Gastrocnemius medialis (tissue), 4 donors: ENCODE data around the gene PHF23. TPM values are rescaled to one million over a fixed set of nuclear protein-coding genes. Genes with fewer than 3 reads are reported as not detected.

Experiments used
- ATAC-seq, 2 donors: fragments of 150-250 bp; one replicate each; pipeline ENCODE4 v1.9.1; 2016
- DNase-seq, 2 donors: peaks; one replicate each; pipeline ENCODE4 v3.0.0-alpha.2; 2019
- H3K27ac ChIP-seq, 4 donors: fragments of 200-600 bp; sonication (generic); 1 replicate in 1 of 4; 2 replicates in 3 of 4; pipeline ENCODE4 v1.5.1; 2016 to 2018; ENCODE audit warnings: mild to moderate bottlenecking in 2 of 4, moderate library complexity in 1 of 4
- H3K27me3 ChIP-seq, 3 donors: fragments of 200-600 bp; sonication (generic) in 2 of 3; 1 replicate in 1 of 3; 2 replicates in 2 of 3; pipeline versions ENCODE4 v1.5.1 to v1.6.0; 2016 to 2019; ENCODE audit warnings: mild to moderate bottlenecking in 1 of 3, moderate library complexity in 1 of 3
- H3K36me3 ChIP-seq, 2 donors: fragments of 200-600 bp; sonication (generic) in 1 of 2; one replicate each; pipeline ENCODE4 v1.5.1; 2017 to 2018
- H3K4me1 ChIP-seq, 2 donors: fragments of 200-600 bp; sonication (generic) in 1 of 2; one replicate each; pipeline ENCODE4 v1.5.1; 2016 to 2017; ENCODE audit warnings: mild to moderate bottlenecking in 2 of 2
- H3K4me3 ChIP-seq, 4 donors: fragments of 200-600 bp; sonication (generic) in 3 of 4; 1 replicate in 1 of 4; 2 replicates in 3 of 4; pipeline ENCODE4 v1.5.1; 2016 to 2019; ENCODE audit warnings: mild to moderate bottlenecking in 2 of 4
- H3K9me3 ChIP-seq, 3 donors: fragments of 200-600 bp; sonication (generic) in 2 of 3; 1 replicate in 1 of 3; 2 replicates in 2 of 3; pipeline ENCODE4 v1.5.1; 2016 to 2019
- POLR2A ChIP-seq, 2 donors: fragments of 450-650 bp; IDR thresholded peaks; one replicate each; pipeline ENCODE4 v1.6.1; 2017; ENCODE audit warnings: antibody characterized with exemption in 2 of 2, mild to moderate bottlenecking in 2 of 2, moderate library complexity in 2 of 2
- in situ Hi-C, 4 donors: fragments of 200-750 bp; cut with MboI; loops; one replicate each; pipeline versions ENCODE4 v1.15.0 to v1.8.0; 2017; ENCODE audit warnings: low sequenced_read_pairs in 4 of 4
- intact Hi-C: fragments of 100-400 bp; cut with DNase I; formaldehyde crosslinking; loops from one replicate; pipeline ENCODE4 v1.15.1; 2023; ENCODE audit warnings: low total_unique reads
- total RNA-seq, 4 donors: library from RNA; depleted of rRNA; stranded (reverse); fragments of >200 nt; gene quantifications; one replicate each; pipeline versions ENCODE4 v1.1.0 to v1.2.3, GENCODE V29; 2016
- TF ChIP-seq, protein P1 (sequence below), 5 experiments: fragments of 450-650 bp in 3 of 5; fragments of 200-600 bp in 2 of 5; sonication (generic) in 2 of 5; IDR thresholded peaks in 4 of 5; conservative IDR thresholded peaks in 1 of 5; 1 replicate in 4 of 5; 2 replicates in 1 of 5; pipeline ENCODE4 v1.5.1; 2016 to 2019; ENCODE audit warnings: antibody characterized with exemption in 5 of 5, mild to moderate bottlenecking in 3 of 5, moderate library complexity in 3 of 5

PHF23 gene
- total RNA-seq, 4 donors from 2014 or later = 16.9 to 31.8 (median 24.1) TPM

DNA sequence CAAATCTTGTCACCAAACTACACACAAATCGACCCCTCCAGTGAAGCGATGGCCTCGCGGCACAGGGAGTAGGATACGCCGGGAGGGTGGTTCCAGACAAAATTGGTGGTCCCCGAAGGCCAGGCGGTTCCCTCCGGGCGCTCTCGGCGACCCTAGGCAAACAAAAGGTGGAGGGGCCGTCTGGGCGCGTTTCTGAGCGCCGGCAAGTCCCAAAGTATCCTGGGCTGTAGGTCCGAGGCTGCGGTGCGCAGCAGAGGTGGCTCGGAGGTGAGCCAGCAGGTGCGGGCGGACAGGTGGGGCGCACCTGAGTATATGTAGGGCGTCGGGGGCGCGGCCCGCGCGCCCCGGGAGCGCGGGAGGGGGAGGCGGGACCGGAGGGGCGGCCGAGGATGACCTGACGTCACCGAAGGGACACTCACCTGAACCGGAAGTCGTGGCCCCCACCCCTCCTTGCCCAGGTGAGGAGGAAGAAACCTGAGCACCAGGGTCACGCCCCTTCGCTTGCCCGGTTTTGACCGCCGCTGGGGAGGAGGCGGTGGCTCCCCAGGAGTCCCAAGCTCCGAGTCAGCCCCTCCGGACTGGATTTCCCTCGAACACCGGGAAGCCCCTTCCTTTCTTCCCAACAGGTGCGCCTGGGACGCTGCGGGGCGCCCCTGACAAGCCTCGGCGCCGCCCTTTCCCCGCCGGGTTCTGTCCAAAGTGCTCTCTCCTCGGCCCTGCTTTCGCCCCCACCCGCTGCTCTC is 23.1 kb upstream of the PHF23 start, which contains the start of gene CLDN7:
CLDN7 (minus strand) TSS at position 287 of the 743 bp plus-strand sequence. CDS start 435 bp downstream, outside the sequence.
- in situ Hi-C loops (no loop called here), intact Hi-C loops (no loop called here)
- peaks cover 5 to 9% of the 10 kb centered on the region in 2 donors for H3K4me1 ChIP-seq
- H3K4me3 ChIP-seq = peak within 1 kb of the TSS; percentile 52 to 63 (median 53)
- peaks cover 41 to 54% (median 43%) of the 10 kb centered on the region in 3 donors for H3K27me3 ChIP-seq
- no peaks in the 10 kb centered on the region for H3K9me3 ChIP-seq
- peak within 1 kb of the TSS in 1 of 4 donors; percentile 11 for H3K27ac ChIP-seq
- TF ChIP-seq POLR2A (IDR thresholded peaks at IDR 0.05) = no peak
- TF ChIP-seq, protein P1, sequence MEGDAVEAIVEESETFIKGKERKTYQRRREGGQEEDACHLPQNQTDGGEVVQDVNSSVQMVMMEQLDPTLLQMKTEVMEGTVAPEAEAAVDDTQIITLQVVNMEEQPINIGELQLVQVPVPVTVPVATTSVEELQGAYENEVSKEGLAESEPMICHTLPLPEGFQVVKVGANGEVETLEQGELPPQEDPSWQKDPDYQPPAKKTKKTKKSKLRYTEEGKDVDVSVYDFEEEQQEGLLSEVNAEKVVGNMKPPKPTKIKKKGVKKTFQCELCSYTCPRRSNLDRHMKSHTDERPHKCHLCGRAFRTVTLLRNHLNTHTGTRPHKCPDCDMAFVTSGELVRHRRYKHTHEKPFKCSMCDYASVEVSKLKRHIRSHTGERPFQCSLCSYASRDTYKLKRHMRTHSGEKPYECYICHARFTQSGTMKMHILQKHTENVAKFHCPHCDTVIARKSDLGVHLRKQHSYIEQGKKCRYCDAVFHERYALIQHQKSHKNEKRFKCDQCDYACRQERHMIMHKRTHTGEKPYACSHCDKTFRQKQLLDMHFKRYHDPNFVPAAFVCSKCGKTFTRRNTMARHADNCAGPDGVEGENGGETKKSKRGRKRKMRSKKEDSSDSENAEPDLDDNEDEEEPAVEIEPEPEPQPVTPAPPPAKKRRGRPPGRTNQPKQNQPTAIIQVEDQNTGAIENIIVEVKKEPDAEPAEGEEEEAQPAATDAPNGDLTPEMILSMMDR (IDR thresholded peaks at IDR 0.05 in 4 of 5, conservative IDR thresholded peaks at IDR 0.05 in 1 of 5) = no peak
- peaks cover 0 to 27% of the 10 kb centered on the region in 2 donors for H3K36me3 ChIP-seq
- no peak for ATAC-seq
- DNase-seq = no peak

DNA sequence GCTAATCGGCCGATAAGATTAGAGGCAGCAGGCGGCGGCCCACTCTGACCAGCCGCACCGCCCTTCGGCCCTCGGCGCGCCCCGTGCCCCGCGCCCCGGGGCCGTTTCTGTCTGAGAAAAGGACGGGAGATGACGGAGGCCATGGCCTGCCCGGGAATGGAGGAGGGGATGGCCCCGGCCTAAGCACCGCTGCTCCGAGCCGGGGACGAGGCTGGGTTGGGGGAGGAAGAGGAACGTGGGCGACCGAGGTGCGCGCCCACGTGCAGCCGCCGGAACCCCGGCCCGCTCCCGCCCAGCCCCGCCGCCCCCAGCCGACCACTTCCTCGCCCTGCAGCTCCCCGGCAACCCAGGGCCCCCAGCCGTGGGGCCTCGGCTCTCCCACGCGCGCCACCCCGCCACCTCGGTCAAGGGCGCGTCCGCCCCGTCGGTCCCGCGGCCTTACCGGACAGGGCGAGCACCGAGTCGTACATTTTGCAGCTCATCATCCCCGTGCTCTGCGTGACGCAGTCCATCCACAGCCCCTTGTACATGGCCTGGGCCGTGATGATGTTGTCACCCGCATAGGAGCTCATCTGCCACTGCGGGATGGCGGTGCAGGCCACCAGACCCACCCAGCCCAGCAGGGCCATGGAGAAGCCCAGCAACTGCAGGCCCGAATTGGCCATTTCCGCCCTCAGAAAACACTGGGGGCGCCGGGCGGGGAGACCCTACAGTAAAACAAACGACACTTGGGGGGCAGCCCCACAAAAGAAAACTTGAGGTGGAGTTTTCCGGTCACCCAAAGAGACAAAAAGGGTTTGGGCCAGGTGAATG is 22.3 kb upstream of the PHF23 start:
- Histone ChIP-seq H3K4me3 (peak overlapping the region; percentile 52 to 63 (median 53)), H3K9me3 (no peaks in the 10 kb centered on the region), H3K4me1 (peaks cover 5 to 9% of the 10 kb centered on the region in 2 donors), H3K36me3 (peaks cover 0 to 34% of the 10 kb centered on the region in 2 donors), H3K27ac (peak overlapping the region in 1 of 4 donors; percentile 11), H3K27me3 (peaks cover 41 to 52% (median 43%) of the 10 kb centered on the region in 3 donors)
- TF ChIP-seq, protein P1 (IDR thresholded peaks at IDR 0.05 in 4 of 5, conservative IDR thresholded peaks at IDR 0.05 in 1 of 5) = no peak
- ATAC-seq (peak; percentile 16 to 39), DNase-seq (no peak)
- in situ Hi-C loops = no loop called here
- intact Hi-C loops = no loop called here

DNA sequence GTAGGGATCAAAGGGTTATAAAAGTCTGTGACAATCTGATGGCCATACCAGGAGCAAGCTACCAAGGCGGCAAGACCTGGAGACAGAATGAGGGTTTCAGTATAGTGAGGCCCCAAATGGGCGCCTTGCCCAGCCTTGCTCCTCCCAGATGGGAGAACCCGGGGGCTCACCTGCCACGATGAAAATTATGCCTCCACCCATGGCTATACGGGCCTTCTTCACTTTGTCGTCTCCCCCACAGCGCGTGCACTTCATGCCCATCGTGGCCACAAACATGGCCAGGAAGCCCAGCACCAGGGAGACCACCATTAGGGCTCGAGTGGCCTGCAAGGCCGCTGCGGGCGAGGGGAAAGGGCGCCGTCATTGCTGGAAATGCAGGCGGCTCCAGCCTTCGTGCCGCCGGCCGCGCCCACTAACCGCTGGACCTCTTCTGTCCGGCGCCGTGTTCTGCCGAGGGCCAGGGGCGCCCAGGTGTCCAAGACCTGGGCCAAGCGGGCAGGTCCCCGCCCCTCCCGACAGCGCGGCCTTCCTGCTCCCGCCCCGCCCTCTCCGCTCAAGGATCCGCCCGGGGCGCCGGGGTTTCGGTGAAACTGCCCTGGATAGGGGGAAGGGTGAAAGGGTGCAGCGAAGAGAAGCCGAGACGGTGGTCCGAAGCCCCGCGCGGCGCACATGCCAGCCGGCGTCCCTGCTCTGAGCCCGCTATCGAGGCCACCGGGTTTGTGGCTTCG is 21.6 kb upstream of the PHF23 start:
- intact Hi-C loops (no loop called here), in situ Hi-C loops (no loop called here)
- ATAC-seq = peak in 1 of 2 donors; percentile 44
- no peak for DNase-seq
- H3K4me3 ChIP-seq = peak overlapping the region; percentile 52 to 63 (median 53)
- H3K4me1 ChIP-seq = peaks cover 5 to 9% of the 10 kb centered on the region in 2 donors
- peaks cover 0 to 42% of the 10 kb centered on the region in 2 donors for H3K36me3 ChIP-seq
- peaks cover 41 to 48% (median 43%) of the 10 kb centered on the region in 3 donors for H3K27me3 ChIP-seq
- TF ChIP-seq POLR2A (IDR thresholded peaks at IDR 0.05) = no peak
- TF ChIP-seq, protein P1 (IDR thresholded peaks at IDR 0.05 in 4 of 5, conservative IDR thresholded peaks at IDR 0.05 in 1 of 5) = no peak
- H3K27ac ChIP-seq = peak overlapping the region in 1 of 4 donors; percentile 11
- H3K9me3 ChIP-seq = no peaks in the 10 kb centered on the region

DNA sequence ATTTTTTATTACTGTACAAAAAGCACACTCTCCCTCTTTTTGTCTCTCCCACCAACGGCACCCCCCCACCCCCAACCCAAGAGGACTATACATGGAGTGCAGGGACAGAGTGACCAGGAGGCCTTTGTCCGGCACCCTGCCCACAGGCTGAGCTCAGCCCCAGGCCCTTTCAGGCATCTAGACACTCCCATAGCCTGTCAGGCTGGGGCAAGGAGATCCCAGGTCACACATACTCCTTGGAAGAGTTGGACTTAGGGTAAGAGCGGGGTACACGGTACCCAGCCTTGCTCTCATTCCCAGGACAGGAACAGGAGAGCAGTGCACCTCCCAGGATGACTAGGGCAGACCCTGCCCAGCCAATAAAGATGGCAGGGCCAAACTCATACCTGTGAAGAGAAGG is 20.9 kb upstream of the PHF23 start:
- no peak for ATAC-seq

More for the DNA sequence above, 20.9 kb upstream of the PHF23 start:
- Histone ChIP-seq H3K36me3 (peaks cover 0 to 49% of the 10 kb centered on the region in 2 donors), H3K4me3 (no peak overlapping the region), H3K27ac (no peak overlapping the region), H3K27me3 (peaks cover 41 to 45% (median 43%) of the 10 kb centered on the region in 3 donors), H3K9me3 (no peaks in the 10 kb centered on the region), H3K4me1 (peaks cover 5 to 9% of the 10 kb centered on the region in 2 donors)
- intact Hi-C loops (no loop called here), in situ Hi-C loops (no loop called here)
- TF ChIP-seq, protein P1 (IDR thresholded peaks at IDR 0.05 in 4 of 5, conservative IDR thresholded peaks at IDR 0.05 in 1 of 5) = no peak
- TF ChIP-seq POLR2A (IDR thresholded peaks at IDR 0.05) = no peak
- DNase-seq = no peak
